ENCODE results near the gene GPT2.

GPT2 gene

DNA sequence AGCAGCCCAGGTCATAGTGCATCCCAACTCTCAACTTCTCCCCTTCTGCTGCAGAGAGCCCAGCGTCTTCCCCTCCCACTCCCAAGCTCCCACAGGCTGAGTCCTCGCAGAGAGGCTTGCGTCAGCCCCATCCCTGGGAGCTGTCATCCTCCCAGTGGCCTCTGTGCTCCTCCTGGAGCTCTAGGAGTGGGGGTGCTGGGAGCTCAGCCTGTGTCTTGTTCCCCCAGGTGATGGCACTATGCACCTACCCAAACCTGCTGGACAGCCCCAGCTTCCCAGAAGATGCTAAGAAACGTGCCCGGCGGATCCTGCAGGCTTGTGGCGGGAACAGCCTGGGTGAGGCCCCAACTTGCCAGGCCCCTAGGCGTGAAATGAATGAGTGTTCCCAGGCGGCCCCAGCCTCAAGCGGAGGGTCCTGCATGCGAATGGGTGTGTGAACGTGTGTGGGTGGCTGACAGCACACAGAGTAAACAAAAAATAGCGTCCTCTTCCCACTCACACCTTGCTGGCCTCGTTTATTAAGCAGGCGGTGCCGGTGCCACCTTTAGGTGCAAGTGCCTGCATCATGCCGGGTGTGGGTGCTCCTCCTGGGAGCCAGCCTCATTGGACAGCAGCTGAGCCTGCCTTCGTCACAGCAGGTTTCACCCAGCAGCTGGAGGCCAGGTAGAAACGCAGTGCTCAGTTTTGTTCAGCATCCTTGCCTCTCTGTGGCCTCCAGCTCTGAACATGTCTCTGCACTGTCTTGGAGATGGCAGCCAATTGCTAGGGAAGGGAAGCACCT lies 16.5 kb downstream of the GPT2 start:
- no peak for DNase-seq (ENCODE audit: low read depth)
- TF ChIP-seq, protein P1, sequence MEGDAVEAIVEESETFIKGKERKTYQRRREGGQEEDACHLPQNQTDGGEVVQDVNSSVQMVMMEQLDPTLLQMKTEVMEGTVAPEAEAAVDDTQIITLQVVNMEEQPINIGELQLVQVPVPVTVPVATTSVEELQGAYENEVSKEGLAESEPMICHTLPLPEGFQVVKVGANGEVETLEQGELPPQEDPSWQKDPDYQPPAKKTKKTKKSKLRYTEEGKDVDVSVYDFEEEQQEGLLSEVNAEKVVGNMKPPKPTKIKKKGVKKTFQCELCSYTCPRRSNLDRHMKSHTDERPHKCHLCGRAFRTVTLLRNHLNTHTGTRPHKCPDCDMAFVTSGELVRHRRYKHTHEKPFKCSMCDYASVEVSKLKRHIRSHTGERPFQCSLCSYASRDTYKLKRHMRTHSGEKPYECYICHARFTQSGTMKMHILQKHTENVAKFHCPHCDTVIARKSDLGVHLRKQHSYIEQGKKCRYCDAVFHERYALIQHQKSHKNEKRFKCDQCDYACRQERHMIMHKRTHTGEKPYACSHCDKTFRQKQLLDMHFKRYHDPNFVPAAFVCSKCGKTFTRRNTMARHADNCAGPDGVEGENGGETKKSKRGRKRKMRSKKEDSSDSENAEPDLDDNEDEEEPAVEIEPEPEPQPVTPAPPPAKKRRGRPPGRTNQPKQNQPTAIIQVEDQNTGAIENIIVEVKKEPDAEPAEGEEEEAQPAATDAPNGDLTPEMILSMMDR (conservative IDR thresholded peaks at IDR 0.05; ENCODE audit: low read depth, low read length) = no peak
- H3K4me3 ChIP-seq (ENCODE audit: low read length) = no peak overlapping the region

DNA sequence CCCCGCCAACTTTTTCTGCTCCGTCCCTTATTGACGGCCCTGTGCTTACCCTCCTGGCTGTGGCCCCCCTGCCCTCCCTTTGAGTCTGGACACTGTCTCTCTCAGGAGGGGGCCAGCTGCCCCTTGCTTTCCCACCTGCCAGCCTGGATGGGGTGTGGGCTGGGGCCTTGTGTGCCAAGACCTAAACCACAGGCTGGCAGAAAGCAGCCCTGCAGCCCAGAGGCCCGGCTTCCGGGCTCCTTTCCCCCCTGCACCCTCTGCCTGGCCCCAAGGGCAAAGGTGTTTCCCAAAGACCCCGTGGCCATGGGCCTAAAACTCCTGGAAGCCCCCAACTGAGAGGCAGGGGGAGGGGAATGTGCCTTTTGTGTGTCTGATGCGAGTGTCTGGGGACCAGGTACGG lies 17.5 kb downstream of the GPT2 start:
- DNase-seq (ENCODE audit: low read depth) = no peak
- no peak overlapping the region for H3K4me3 ChIP-seq (ENCODE audit: low read length)
- TF ChIP-seq, protein P1 (conservative IDR thresholded peaks at IDR 0.05; ENCODE audit: low read depth, low read length) = no peak

DNA sequence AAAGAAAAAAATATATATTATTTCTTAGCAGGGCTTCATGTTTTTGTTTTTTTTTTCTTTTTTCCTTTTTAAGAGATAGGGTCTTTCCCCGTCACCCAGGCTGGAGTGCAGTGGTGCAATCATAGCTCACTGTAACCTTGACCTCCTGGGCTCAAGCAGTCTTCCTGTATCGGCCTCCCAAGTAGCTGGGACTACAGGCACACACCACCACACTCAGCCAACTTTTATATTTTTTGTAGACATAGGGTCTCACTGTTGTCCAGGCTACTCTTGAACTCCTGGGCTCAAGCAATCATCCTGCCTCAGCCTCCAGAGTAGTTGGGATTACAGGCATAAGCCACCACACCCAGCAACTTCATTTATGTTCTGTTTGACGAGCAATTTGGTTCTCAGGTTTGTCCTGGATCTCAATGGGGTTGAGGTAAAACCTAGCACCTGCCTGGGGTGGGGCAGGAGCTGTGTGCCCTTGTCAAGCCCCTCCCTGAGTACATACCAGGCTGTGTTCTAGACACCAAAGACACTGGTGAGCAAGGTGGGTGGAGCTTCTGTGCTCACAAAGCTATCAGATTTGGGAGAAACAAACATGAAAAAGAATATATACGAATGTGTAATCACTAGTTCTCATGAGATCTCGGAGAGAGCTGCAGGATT lies 19.2 kb downstream of the GPT2 start:
- TF ChIP-seq, protein P1 (conservative IDR thresholded peaks at IDR 0.05; ENCODE audit: low read depth, low read length) = no peak
- no peak overlapping the region for H3K4me3 ChIP-seq (ENCODE audit: low read length)
- DNase-seq (ENCODE audit: low read depth) = no peak

DNA sequence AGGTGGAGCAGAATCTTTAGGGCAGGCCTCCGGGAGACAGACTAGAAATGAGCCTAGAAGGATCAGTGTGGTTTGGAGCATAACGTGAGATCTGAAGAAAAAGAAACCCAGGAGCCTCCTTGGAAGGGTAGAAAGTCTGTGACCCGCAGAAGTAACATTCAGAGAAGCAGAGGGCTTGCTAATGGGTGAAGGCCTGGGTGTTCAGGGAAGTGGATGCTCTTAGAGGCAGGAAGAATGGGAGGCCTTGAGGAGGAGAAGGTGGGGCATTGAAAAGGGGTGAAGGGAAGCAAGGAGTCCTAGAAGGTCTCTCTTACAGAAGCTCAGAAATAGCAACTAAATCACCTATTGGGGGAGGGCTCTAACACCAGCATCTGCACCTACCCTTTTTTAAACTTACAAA lies 20.3 kb downstream of the GPT2 start:
- DNase-seq (ENCODE audit: low read depth) = no peak
- H3K4me3 ChIP-seq (ENCODE audit: low read length) = no peak overlapping the region
- TF ChIP-seq, protein P1 (conservative IDR thresholded peaks at IDR 0.05; ENCODE audit: low read depth, low read length) = no peak

DNA sequence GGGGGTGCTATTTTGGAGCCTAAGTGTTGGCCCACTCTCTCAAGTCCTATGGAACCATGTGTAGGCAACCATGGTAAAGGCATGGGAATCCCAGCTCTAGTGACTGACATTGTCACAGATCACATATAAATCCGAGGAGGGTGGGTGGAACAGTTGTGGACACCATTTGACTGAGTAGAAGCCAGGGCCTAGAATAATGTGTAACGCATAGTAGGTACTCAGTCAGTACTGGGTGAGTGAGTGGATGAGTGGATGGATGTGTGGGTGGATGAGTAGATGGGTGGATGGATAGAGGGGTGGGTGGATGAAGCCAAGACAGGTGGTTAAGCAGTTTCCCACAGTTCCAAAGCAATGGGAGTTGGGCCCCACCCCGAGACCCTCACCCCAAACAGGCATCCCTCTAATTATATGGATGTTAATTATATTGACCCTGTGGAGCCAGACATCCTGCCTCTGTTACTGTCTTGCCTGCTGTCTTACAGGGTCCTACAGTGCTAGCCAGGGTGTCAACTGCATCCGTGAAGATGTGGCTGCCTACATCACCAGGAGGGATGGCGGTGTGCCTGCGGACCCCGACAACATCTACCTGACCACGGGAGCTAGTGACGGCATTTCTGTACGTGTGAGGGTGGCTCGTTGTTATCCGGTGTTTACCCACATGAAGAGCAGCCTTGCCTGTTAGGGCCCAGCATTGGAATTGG lies 22.3 kb downstream of the GPT2 start:
- TF ChIP-seq, protein P1 (conservative IDR thresholded peaks at IDR 0.05; ENCODE audit: low read depth, low read length) = no peak
- DNase-seq (ENCODE audit: low read depth) = no peak

DNA sequence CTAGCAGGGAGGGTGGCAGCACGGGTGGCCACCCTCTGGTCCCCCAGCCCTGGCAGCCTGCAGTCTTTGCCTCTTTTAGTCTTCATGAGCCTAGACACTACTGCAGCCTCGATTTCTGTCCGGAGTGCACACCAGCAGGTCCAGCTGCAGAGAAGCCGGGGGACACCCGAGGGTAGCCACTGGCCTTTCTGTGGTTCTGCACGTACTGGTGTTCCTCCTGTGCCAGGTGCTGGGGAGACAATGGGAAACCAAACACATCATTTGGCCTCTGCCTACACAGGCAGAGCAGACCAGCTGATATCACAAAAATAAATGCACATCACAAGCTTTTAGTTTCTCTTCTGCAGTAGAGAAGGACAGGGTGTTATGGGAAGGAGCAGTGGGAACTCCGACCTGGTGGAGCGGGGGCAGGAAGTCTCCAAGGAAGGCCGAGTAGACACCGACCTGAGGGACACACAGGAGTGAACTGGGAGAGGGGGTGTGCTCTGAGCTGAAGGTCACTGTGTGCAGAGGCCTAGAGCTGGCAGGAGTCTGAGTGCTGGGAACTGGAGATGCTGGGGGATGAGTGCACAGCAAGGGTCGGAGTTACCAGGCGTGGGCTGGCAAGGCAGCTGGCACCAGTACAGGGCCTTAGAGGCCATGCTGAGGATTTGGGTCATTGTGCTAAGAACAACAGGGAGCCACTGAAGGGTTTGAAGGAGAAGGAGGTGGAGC lies 23.1 kb downstream of the GPT2 start:
- DNase-seq (ENCODE audit: low read depth) = no peak
- TF ChIP-seq, protein P1 (conservative IDR thresholded peaks at IDR 0.05; ENCODE audit: low read depth, low read length) = no peak
- no peak overlapping the region for H3K4me3 ChIP-seq (ENCODE audit: low read length)

More for the DNA sequence above, 22.3 kb downstream of the GPT2 start:
- H3K4me3 ChIP-seq (ENCODE audit: low read length) = no peak overlapping the region
